ENCODE results near the gene HIP1R.

- TF ChIP-seq CTCF (IDR thresholded peaks at IDR 0.05) = no peak
- TF ChIP-seq POLR2A (IDR thresholded peaks at IDR 0.05) = no peak
- no peak for TF ChIP-seq POLR2AphosphoS5 (IDR thresholded peaks at IDR 0.05)
Measured at GRCh38 chr12:122875590-122876220, 40.4 kb downstream of the HIP1R start.

Data from sigmoid colon (tissue), 4 donors.